Keratinocyte (primary cell): ENCODE data around the gene ST3GAL5.

Experiments
- CTCF ChIP-seq, 3 experiments: IDR thresholded peaks in 1 of 3; conservative IDR thresholded peaks in 1 of 3; optimal IDR thresholded peaks in 1 of 3; 2 replicates in 2 of 3; 3 replicates in 1 of 3; pipeline versions ENCODE3 to v1.5.1; 2011; ENCODE audit warnings: low read length in 3 of 3, mild to moderate bottlenecking in 3 of 3, moderate library complexity in 2 of 3, control low read depth in 1 of 3, inconsistent platforms in 1 of 3; ENCODE audit not compliant: insufficient read depth in 2 of 3; ENCODE audit errors: extremely low read depth in 1 of 3
- EZH2 ChIP-seq: IDR thresholded peaks from one replicate; pipeline ENCODE4 v1.6.1; 2012; ENCODE audit warnings: inconsistent platforms, mild to moderate bottlenecking, low read length, moderate library complexity

GRCh38 chr2:85801871-85802270 lies 86.9 kb downstream of the ST3GAL5 start:
- TF ChIP-seq CTCF (optimal IDR thresholded peaks at IDR 0.05 in 1 of 3, IDR thresholded peaks at IDR 0.05 in 1 of 3, conservative IDR thresholded peaks at IDR 0.05 in 1 of 3; ENCODE audit: extremely low read depth in 1 of 3, insufficient read depth in 2 of 3, low read length in 3 of 3) (no peak), EZH2 (no peak)
